HG02885 (cell line): ENCODE data around the gene SERPINB10.

Experiments
- ATAC-seq: cut with Tn5 transposase; IDR thresholded peaks from one replicate; pipeline ENCODE4 v1.9.1; 2021; ENCODE audit warnings: mild to moderate bottlenecking; ENCODE audit not compliant: unreplicated experiment, poor library complexity

Gene SERPINB10

GRCh38 chr18:63890237-63890949 lies 17.4 kb upstream of the SERPINB10 start:
- ATAC-seq: no peak

- ATAC-seq: peak; percentile 78
These were observed 16.8 kb upstream of the SERPINB10 start for GRCh38 chr18:63890950-63891304.

- no peak for ATAC-seq
These were observed 15.2 kb upstream of the SERPINB10 start for GRCh38 chr18:63892566-63892965.

- ATAC-seq: no peak
These were observed 13.5 kb upstream of the SERPINB10 start for GRCh38 chr18:63894106-63894772.

- ATAC-seq: no peak
These were observed 12.6 kb upstream of the SERPINB10 start for GRCh38 chr18:63895190-63895589.

- ATAC-seq: no peak
These were observed 10.7 kb upstream of the SERPINB10 start for GRCh38 chr18:63897072-63897471.

- ATAC-seq: no peak
These were observed 8.6 kb upstream of the SERPINB10 start for GRCh38 chr18:63899206-63899605.

- no peak for ATAC-seq
These were observed 3.7 kb upstream of the SERPINB10 start for GRCh38 chr18:63903851-63904570.

- no peak for ATAC-seq
These were observed 3.1 kb upstream of the SERPINB10 start for GRCh38 chr18:63904694-63905093.

GRCh38 chr18:63905361-63905760 lies 2.4 kb upstream of the SERPINB10 start:
- no peak for ATAC-seq

- no peak for ATAC-seq
These were observed 1.7 kb upstream of the SERPINB10 start for GRCh38 chr18:63906056-63906455.

GRCh38 chr18:63908858-63909257 lies 1.1 kb downstream of the SERPINB10 start:
- peak; percentile 29 for ATAC-seq

GRCh38 chr18:63909870-63910269 lies 2.1 kb downstream of the SERPINB10 start:
- ATAC-seq: peak; percentile 51

- no peak for ATAC-seq
These were observed 10.1 kb downstream of the SERPINB10 start for GRCh38 chr18:63917817-63918216.

- ATAC-seq: no peak
These were observed 14.3 kb downstream of the SERPINB10 start for GRCh38 chr18:63922049-63922448.

- no peak for ATAC-seq
These were observed 16.8 kb downstream of the SERPINB10 start for GRCh38 chr18:63924551-63924950.

- no peak for ATAC-seq
These were observed 20.6 kb downstream of the SERPINB10 start for GRCh38 chr18:63928331-63928730.

- peak; percentile 53 for ATAC-seq
These were observed 21.6 kb downstream of the SERPINB10 start for GRCh38 chr18:63929369-63929768.

GRCh38 chr18:63930773-63931354 lies 23.1 kb downstream of the SERPINB10 start:
- no peak for ATAC-seq

- ATAC-seq: peak; percentile 98
These were observed 28.6 kb downstream of the SERPINB10 start for GRCh38 chr18:63936156-63936931.
